Measurements from ENCODE around the gene MAS1.
"Not testable (repeated sequence)": the region's sequence is repeated elsewhere in the genome, so short reads cannot be mapped to it uniquely, and the experiment has no call there.

Gene MAS1

DNA sequence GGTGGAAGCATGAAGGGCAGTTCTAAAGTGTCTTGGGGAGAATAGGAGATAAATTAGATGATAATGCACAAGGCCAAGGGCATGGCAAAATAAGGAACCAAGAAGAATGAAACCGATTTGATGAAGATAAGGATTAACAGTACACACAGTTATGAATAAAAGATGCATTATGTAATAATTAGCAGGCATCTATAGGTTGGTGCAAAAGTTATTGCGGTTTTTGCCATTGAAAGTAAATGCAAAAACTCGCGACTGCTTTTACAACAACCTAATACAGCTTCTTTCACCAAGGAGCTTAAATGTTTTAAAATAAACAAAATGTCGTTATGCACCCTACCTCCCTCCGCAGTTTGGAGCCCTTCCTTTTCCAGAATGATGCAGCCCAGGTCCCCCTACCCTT is 29.0 kb downstream of the MAS1 start:
- DNase-seq, result no peak

DNA sequence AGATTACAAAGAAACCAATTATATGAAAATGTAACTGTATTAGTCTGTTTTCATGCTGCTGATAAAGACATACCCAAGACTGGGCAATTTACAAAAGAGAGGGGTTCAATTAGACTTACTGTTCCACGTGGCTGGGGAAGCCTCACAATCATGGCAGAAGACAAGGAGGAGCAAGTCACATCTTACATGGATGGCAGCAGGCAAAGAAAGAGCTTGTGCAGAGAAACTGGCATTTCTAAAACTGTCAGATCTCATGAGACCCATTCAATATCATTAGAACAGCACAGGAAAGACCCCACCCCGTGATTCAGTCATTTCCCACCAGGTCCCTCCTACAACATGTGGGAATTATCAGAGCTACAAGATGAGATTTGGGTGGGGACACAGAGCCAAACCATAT is 33.4 kb downstream of the MAS1 start:
- DNase-seq, result not testable (repeated sequence)

GRCh38 chr6:159926542-159927203 is 35.9 kb downstream of the MAS1 start:
- no peak for DNase-seq

DNA sequence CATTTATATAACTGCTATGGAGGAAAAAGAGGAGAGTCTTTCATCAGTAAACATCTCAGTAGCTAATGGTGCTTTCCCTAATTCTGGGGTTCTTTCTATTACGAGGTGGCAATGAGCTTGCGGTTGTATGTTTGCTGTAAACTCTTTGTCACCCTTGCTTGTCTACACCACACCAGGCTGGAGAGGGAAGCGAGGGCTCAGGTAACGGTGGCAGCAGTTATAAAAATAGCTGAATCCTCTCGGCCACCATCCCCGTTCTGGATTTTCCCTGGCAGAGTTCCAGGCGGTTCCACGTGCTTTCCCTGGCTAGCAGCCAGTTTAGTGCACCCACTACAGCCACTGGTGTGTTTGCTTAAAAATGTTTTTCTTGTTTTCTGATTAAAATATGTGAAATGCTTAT is 39.0 kb downstream of the MAS1 start:
- peak; percentile 80 for DNase-seq

- no peak for DNase-seq
Measured at GRCh38 chr6:159931112-159931511, 40.3 kb downstream of the MAS1 start.

DNA sequence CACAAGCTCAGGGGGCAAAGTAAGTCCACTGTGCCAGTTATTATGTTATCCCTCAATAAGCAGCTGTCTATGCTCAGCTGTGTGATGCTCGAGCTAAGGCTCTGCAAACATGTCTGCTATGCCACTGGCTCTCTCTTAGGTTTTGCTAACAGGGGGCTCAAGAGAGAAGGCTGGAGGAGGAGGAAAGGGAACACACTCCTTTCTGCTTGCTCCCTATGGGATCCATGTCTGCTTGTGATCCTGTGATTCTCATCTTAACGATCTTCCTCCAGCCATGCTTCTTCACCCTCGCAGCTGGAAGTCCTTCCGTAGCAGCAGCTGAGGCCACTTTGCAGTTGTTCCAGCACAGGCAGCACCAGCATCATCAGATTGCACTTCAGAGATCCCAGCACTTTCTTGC is 41.1 kb downstream of the MAS1 start:
- no peak for DNase-seq

GRCh38 chr6:159933077-159933476 is 42.3 kb downstream of the MAS1 start:
- no peak for DNase-seq

DNA sequence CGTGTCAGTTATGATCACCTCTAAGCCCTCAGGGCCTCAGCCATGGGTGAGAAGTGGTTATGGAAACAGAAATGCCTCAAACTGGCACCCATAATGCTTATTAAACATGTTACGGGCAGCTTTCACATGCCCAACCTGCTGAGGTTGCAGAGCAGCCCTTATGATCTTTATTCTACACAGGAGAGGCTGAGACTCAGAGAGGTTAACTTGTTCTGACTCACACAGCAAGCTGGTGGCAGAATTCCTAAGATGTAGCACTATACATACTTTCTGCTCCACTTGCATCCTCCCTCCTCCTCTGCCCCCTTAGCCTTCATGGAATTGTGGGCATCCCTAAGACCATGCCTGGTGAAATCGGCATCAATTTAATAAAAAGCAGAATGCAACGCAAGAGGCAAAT is 43.4 kb downstream of the MAS1 start:
- DNase-seq, result no peak

- DNase-seq, result no peak
Measured at GRCh38 chr6:159935065-159935464, 44.3 kb downstream of the MAS1 start.

DNA sequence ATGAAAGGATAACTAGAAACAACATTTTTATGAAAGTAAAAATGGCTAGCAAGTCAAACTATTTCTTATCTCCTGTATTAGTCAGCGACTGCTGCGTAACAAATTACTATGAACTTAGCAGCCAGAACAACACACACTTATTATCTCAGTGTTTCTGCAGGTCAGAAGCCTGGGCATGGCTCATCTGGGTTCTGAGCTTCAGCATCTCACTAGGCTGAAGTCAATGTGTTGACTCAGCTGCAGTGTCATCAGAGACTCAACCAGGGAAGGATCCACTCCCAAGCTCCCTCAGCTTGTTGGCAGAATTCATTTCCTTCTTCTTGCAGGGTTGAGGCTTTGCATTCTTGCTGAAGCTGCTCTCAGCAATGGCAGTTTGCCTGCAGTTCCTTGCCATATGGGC is 44.8 kb downstream of the MAS1 start:
- DNase-seq, result no peak

GRCh38 chr6:159939591-159940016 is 48.8 kb downstream of the MAS1 start:
- no peak for DNase-seq
